Cardiac fibroblast (primary cell): Measurements from ENCODE around the gene GALP.

Experiments used
- DNase-seq, 2 donors: peaks; one replicate each; pipeline versions ENCODE4 v3.0.0 to v3.0.0-alpha.2; 2010; ENCODE audit warnings: low read depth in 2 of 2
- H3K4me3 ChIP-seq, 2 donors: replicated peaks in 1 of 2; 1 replicate in 1 of 2; 2 replicates in 1 of 2; pipeline ENCODE4 v1.5.1; 2011; ENCODE audit warnings: low read depth in 2 of 2, low read length in 2 of 2, mild to moderate bottlenecking in 2 of 2, moderate library complexity in 1 of 2
- CTCF ChIP-seq: IDR thresholded peaks from one replicate; pipeline ENCODE4 v1.5.1; 2011; ENCODE audit warnings: low read depth, mild to moderate bottlenecking, low read length, inconsistent platforms

Gene GALP

GRCh38 chr19:56142087-56142787 lies 33.6 kb upstream of the GALP start:
- no peak for TF ChIP-seq CTCF
- DNase-seq, result no peak
- peak overlapping the region; percentile 65 for H3K4me3 ChIP-seq

- no peak for DNase-seq
- H3K4me3 ChIP-seq, result no peak overlapping the region
- no peak for TF ChIP-seq CTCF
Observed at GRCh38 chr19:56142897-56143434, 32.8 kb upstream of the GALP start.

GRCh38 chr19:56144376-56144775 lies 31.4 kb upstream of the GALP start:
- TF ChIP-seq CTCF, result no peak
- DNase-seq, result no peak

GRCh38 chr19:56144831-56145230 lies 31.0 kb upstream of the GALP start:
- DNase-seq, result no peak
- TF ChIP-seq CTCF, result no peak
- no peak overlapping the region for H3K4me3 ChIP-seq

More at GRCh38 chr19:56144376-56144775, 31.4 kb upstream of the GALP start:
- no peak overlapping the region for H3K4me3 ChIP-seq

- TF ChIP-seq CTCF, result no peak
- no peak for DNase-seq
- no peak overlapping the region for H3K4me3 ChIP-seq
Observed at GRCh38 chr19:56145698-56146097, 30.1 kb upstream of the GALP start.

- no peak for TF ChIP-seq CTCF
- no peak for DNase-seq
- H3K4me3 ChIP-seq, result no peak overlapping the region
Observed at GRCh38 chr19:56146904-56147303, 28.9 kb upstream of the GALP start.
